ENCODE data around the gene ROBO4.

ROBO4 gene

DNA sequence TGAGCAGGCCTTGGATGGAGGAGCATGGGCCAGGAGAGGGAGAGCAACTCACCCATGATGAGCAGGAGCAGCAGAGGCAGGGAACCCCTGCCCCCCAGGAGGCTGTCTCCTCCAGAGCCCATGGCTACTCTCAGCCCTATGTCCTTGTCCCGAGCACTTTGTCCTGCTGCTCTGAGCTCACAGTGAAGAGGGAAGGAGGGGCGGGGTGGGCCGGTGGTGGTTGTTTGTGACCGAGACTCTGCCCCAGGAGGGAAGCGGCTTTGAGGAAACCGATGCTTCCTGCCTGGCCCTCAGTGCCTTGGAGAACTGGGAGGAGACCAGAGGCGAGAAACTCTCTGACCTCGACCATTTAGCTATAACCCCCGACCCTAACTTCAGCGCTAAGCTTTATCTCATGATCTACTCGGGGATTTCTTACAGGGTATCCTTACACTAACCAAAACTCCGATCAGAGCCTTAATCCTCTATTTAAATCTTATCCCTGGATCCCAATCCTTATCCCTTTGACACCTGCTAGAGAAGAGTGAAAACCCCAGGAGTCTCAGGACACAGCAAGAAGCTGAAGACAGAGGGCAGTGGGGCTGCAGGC is at the start of gene ROBO4:
TSS of gene ROBO4 (minus strand) at position 192 of the 589 bp plus-strand sequence. CDS start at position 122, 70 bp downstream.
- ATAC-seq (no peak), DNase-seq (no peak)
- Mint-ChIP-seq H3K9me3 (no peaks in the 10 kb centered on the region), H3K4me1 (no peaks in the 10 kb centered on the region), H3K27ac (peak within 1 kb of the TSS in 1 of 2 donors; percentile 44), H3K4me3 (no peak within 1 kb of the TSS), H3K27me3 (peaks cover 34% of the 10 kb centered on the region)

DNA sequence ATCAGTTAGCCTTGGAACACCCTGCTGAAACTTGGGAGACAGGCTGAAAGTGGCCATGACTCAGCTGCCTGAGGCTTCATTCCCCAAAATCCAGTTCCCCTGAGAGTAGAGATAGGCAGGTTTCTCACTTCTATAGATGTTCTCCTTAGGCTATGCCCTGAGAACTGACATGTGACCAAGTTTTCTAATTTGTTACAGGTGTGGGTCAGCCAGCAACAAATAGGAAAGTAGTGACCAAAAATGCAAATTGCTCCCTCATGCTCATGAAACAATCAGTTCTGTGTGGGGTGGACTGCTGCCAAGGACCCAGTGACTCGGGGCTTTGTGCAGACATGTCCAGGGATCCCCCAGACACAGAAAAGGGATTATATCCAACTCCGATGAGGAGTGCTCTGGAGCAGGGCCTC is 49.1 kb upstream of the ROBO4 start:
- DNase-seq (no peak), ATAC-seq (no peak)
- peaks cover 8 to 15% of the 10 kb centered on the region in 2 donors for H3K9me3 Mint-ChIP-seq
- H3K4me1 Mint-ChIP-seq = peaks cover 21% of the 10 kb centered on the region
- no peak overlapping the region for H3K4me3 Mint-ChIP-seq
- no peak overlapping the region for H3K27ac Mint-ChIP-seq
- H3K27me3 Mint-ChIP-seq = no peaks in the 10 kb centered on the region

DNA sequence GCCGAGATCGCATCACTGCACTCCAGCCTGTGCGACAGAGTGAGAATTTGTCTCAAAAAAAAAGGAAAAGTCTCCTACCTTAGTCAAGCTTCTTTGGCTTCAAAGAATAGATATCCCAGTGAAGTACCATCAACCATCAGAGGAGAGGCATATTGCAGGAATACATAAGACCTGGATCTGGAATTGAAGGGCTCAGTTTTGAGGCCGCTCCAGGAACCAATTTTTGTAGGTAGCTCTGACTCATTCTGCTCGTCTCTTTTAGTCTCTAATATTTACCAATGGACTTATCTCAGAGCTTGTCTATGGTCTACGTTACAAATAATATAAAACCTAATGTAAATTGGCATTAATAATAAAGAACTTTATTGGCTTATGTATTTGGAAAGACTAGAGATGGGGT is 48.2 kb upstream of the ROBO4 start:
- DNase-seq (no peak), ATAC-seq (no peak)
- Mint-ChIP-seq H3K4me1 (peaks cover 26% of the 10 kb centered on the region), H3K27me3 (no peaks in the 10 kb centered on the region), H3K9me3 (peaks cover 8 to 15% of the 10 kb centered on the region in 2 donors), H3K27ac (no peak overlapping the region), H3K4me3 (no peak overlapping the region)

DNA sequence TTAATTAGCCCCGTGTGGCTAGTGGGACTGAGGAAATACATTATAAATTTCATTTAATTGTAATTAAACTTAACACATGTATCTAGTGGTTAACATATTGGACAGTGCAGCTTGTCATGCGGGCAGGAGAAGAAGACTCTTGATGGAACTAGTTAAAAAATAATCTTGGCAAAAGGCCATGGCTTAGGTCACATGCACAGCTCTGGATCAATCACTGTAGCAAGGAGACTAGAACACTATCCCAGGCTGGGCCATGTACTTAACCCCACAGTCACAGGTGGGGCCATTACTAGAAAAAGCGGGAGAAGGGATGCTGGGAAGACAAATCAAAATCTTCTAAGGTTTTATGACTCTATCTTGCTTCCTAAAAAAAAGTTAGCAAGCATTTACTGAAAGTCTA is 46.9 kb upstream of the ROBO4 start:
- no peaks in the 10 kb centered on the region for H3K27me3 Mint-ChIP-seq
- DNase-seq (no peak), ATAC-seq (no peak)
- H3K4me1 Mint-ChIP-seq = peaks cover 26% of the 10 kb centered on the region
- no peak overlapping the region for H3K4me3 Mint-ChIP-seq
- H3K27ac Mint-ChIP-seq = peak overlapping the region in 1 of 2 donors; percentile 25
- peaks cover 8 to 15% of the 10 kb centered on the region in 2 donors for H3K9me3 Mint-ChIP-seq

DNA sequence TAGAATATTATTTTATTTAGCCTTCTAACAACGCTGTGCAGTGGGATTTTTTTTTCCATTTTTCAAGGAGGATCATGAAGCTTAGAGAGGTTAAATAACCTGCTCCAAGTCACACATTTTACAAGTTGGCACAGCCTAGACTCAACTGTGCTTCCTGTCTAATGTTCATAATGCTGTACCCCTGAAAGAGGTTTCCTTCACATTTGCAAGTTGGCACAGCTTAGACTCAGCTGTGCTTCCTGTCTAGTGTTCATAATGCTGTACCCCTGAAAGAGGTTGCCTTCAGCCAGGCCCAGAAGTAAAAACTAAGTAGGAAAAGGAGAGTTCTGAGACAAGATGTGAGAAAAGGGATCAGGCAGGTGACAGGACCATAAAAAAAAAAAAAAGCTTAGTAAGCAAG is 46.1 kb upstream of the ROBO4 start:
- H3K27me3 Mint-ChIP-seq = no peaks in the 10 kb centered on the region
- no peak for ATAC-seq
- peaks cover 26% of the 10 kb centered on the region for H3K4me1 Mint-ChIP-seq
- peak overlapping the region in 1 of 2 donors; percentile 74 for H3K27ac Mint-ChIP-seq
- H3K4me3 Mint-ChIP-seq = no peak overlapping the region
- peaks cover 6 to 12% of the 10 kb centered on the region in 2 donors for H3K9me3 Mint-ChIP-seq
- no peak for DNase-seq

DNA sequence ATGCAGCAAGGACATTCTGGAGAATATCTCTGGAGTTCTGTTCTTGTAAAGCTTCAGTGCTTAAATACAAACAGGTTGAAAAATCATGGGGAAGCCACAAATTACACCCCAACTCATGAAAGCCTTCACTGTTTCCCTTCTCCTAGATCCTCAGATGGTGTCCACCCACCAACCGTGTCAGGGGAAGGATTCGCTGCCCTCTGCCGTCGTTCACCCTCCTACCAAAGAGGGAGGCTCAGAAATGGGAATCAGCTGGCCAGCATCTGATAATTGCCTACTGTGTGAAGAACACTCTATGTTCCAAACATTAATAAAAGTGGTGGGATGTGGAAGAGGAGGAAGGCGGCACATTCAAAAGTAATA is 45.6 kb upstream of the ROBO4 start:
- no peak for DNase-seq
- Mint-ChIP-seq H3K4me1 (peaks cover 26% of the 10 kb centered on the region), H3K4me3 (no peak overlapping the region), H3K27ac (no peak overlapping the region), H3K27me3 (no peaks in the 10 kb centered on the region), H3K9me3 (peaks cover 1 to 7% of the 10 kb centered on the region in 2 donors)
- no peak for ATAC-seq

DNA sequence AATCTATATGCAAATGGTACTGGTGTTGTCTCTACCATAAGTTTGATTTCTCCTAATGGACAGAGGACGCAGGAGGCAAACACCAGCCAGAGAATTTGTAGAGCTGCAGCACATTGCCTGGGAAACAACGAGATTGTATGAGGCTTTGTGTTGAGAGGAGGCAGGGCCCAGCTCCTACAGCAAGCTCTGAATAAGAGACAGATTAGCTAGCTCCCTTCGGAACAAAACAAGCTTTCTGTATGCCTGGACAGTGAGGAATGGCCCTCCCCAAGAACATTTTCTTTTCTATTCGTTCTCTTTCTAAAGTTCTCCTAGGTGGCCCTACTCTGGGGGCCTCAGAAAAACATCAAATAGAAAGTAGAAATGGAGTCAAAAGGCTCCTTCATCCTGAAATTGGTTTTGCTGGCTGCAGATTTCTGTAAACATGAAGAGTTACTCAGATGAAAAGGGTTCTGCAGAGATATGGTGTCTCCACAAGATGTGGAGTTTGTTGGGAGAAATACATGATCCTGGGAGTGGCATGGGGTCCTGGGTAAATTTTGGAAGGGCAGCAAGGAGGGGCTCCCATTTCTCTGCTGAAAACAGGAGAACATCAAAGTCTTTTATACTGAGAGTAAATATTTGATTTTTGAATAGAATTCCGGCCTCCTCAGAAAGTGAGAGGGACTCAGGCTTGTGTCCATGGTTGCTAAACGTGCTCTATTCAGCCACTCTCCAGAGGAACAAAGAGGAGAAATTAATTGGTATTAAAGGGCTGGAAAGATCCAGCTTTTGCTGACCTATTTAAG is 45.0 kb upstream of the ROBO4 start:
- Mint-ChIP-seq H3K4me1 (peaks cover 26% of the 10 kb centered on the region), H3K4me3 (no peak overlapping the region), H3K27ac (peak overlapping the region; percentile 72 to 89), H3K9me3 (peaks cover 0 to 2% of the 10 kb centered on the region in 2 donors), H3K27me3 (no peaks in the 10 kb centered on the region)
- DNase-seq = no peak
- no peak for ATAC-seq

DNA sequence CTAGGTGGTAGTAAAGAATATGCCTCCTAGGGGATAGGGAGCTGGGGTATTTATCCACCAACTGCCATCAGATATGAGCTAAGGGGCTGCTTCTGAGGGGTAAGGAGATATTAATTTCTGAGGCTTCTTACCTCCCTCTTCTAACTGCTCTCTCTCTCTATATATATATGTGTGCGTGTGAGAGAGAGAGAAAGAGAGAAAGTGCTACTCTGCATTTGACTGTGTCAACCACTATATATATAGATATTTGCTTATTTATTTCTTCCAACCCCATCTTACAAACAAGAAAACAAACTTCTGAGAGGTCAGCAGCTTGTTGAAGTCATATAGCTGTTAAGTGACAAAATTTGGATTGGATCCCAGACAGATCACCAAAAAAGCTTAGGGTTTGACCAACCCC is 44.0 kb upstream of the ROBO4 start:
- no peak for DNase-seq
- Mint-ChIP-seq H3K4me3 (no peak overlapping the region), H3K9me3 (no peaks in the 10 kb centered on the region), H3K4me1 (peaks cover 26% of the 10 kb centered on the region), H3K27me3 (no peaks in the 10 kb centered on the region), H3K27ac (no peak overlapping the region)
- ATAC-seq = no peak

DNA sequence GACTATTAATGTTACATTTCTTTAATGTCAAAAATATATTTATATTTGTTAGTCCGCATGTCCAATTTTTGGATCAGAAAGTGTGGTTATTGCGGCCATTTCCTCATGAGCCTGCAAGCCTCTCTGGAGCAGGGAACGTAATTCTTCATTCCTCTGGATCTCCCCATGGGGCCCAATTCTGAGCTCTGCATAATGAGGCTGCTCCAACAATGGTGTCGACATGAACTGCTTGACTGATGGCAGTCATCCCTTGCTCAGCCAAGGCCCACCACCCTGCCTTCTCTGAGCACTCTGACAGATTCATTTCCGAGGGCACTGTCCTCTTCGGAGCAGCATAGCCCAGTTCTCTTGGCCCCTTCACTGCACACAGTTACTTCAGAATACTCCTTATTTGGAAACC is 41.3 kb upstream of the ROBO4 start:
- Mint-ChIP-seq H3K4me1 (peaks cover 21% of the 10 kb centered on the region), H3K4me3 (no peak overlapping the region), H3K9me3 (no peaks in the 10 kb centered on the region), H3K27me3 (no peaks in the 10 kb centered on the region), H3K27ac (no peak overlapping the region)
- ATAC-seq (no peak), DNase-seq (no peak)

DNA sequence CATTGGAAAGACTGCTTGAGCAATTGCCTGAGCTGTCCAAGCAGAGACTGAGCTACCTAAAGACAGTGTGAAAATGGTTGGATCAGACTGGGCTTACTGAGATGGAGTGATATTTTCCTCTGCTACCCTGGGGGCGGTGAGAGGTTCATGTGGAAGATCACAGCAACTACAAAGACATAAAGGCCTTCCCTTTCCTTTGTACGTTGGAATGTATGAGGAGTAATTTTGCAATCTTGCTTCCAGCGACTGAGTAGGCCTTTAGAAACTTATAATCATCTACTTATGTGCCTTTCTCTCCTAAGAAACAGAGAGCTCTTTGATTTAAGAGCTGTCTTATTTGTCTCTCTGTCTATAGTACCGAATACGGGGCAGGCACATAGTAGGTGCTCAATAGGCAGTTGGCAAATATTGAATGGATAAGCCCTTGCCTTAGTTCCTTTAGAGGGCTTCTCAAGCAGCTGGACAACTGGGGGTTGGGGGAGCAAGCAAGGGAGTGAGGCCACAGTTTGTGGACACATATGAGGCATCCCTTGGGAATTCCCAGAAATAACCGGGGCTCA is 40.6 kb upstream of the ROBO4 start:
- DNase-seq (no peak), ATAC-seq (no peak)
- H3K9me3 Mint-ChIP-seq = no peaks in the 10 kb centered on the region
- no peak overlapping the region for H3K4me3 Mint-ChIP-seq
- H3K27me3 Mint-ChIP-seq = no peaks in the 10 kb centered on the region
- H3K4me1 Mint-ChIP-seq = peaks cover 14% of the 10 kb centered on the region
- no peak overlapping the region for H3K27ac Mint-ChIP-seq

DNA sequence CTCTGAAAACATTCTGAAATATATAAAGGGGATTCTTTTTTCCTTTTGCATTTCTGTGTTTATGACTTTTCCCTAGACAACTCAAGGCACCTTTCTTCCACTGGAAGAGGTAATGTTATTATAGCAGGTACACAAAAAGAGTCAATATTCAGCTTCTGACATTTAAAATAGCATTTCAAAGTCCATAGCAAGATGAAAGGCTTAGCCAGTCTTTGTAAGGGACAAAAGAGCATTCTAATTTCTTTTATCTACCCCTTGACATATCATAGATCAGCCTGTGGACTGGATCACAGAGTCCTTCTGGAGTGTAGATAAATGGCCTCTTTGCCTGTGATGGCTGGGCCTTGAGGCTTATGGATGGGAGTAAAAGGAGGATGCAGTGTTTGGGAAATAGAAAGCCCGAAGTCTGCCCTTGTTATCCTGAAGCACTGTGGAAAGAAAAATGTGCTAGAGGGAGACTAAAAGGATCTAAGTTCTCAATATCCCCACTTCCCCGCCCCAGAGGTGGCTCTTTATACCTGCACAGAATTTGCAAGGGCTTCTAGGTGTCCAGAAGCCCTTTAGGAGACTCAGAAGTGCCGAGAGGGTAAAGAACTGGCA is 39.8 kb upstream of the ROBO4 start:
- Mint-ChIP-seq H3K27me3 (no peaks in the 10 kb centered on the region), H3K9me3 (no peaks in the 10 kb centered on the region), H3K4me3 (no peak overlapping the region), H3K27ac (no peak overlapping the region), H3K4me1 (peaks cover 6% of the 10 kb centered on the region)
- ATAC-seq (no peak), DNase-seq (no peak)

DNA sequence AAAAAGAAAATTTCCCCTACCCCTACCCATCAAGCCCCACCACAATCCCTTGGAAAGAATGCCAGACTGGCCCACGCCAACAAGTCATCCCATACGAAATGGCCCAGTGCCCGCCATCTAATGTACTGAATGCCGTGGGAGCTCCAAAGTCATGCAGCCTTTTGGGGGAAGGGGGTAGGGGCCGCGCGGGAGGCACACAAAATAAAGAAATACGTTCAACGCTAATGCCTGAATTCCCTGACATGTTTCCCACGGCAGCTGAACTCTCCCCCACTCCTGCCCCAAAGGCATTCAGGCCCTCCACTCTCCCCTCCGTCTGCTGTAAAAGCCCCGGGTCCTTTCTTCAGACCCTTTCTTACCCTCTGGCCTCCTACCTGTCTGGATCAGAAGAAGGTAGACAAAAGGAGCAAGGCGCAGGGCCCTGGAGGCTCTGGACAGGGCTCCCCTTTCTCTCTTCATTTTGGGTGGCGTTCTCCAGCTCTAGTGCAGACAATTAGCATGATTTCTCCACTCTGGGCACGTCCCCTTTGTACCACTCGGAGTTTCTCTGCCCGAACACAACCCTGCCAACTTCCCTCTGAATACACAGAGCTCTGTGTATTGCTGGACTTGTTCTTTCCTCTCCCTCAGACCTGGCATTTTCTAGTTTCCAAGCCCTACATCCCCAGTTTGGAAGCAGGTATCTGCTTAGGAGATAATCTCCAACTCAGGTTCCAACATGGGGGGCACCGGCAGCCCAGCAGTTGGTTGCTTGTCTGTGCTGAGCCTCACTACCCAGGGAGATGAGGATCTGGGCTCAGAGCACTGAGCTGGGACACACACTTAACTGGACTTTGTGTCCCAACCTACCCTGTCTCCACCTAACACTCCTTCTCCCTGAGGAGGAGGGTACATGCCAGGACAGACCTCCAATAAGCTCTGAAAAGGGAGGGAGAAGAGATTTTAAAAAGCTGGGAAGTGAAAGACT is 38.2 kb upstream of the ROBO4 start, which contains the start of gene HEPACAM:
TSS of gene HEPACAM (minus strand) at position 500 of the 967 bp plus-strand sequence. CDS start at position 459, 41 bp downstream.
- Mint-ChIP-seq H3K4me3 (no peak within 1 kb of the TSS), H3K9me3 (no peaks in the 10 kb centered on the region), H3K27ac (peak within 1 kb of the TSS in 1 of 2 donors; percentile 47), H3K4me1 (peaks cover 7% of the 10 kb centered on the region), H3K27me3 (no peaks in the 10 kb centered on the region)
- no peak for DNase-seq
- ATAC-seq = no peak

DNA sequence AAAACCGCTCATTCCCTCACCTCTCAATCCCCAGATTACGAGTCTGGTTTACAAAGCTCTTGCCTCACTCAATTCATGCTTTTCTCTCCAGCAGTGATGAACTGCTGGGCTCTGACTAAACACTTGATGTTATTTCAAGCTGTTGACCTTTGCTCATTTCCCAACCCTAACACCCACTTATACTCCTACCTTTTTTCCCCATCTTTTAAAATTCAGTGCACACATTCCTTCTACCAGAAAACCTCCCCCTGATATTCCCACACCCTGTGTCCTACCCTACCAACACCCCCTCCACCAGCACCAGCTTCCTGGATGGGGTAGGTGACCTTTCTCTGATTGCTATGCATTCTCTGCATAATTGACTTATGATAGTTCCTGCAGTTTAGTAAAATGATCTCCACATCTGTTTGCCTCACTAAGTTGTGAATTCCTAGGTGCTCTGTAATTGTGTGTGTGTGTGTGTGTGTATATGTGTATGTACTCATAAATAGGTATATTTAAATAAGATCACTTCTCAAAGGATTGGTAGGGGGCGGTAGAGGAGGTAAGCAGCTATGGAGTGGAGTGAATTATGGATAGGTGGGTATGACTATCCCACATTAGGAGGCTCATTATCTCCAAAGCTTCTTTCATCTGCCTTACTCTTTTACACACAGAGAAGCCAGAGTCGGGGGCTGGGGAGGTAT is 37.3 kb upstream of the ROBO4 start:
- Mint-ChIP-seq H3K4me3 (no peak overlapping the region), H3K27ac (no peak overlapping the region), H3K27me3 (no peaks in the 10 kb centered on the region), H3K4me1 (peaks cover 16% of the 10 kb centered on the region), H3K9me3 (no peaks in the 10 kb centered on the region)
- DNase-seq = no peak
- ATAC-seq = no peak

DNA sequence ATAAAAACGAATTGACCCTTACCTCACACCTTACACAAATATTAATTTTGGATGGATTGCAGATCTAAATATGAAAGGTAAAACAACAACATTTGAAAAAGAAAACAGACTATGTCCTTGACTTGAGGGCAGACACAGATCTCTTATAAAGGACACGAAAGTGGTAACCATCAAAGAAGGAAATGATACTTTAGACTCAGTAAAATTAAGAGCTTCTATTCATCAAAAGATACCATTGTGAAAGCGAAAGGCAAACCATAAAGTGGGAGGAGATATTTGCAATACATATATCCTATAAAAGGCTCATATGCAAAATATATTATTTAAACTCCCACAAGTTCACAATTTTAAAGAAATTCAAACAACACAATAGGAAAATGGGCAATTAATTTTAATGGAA is 33.1 kb upstream of the ROBO4 start:
- H3K27ac Mint-ChIP-seq = no peak overlapping the region
- no peaks in the 10 kb centered on the region for H3K27me3 Mint-ChIP-seq
- ATAC-seq (peak; percentile 64), DNase-seq (no peak)
- no peaks in the 10 kb centered on the region for H3K9me3 Mint-ChIP-seq
- H3K4me3 Mint-ChIP-seq = no peak overlapping the region
- peaks cover 16% of the 10 kb centered on the region for H3K4me1 Mint-ChIP-seq
